ENCODE results near the gene PPP2R2B.

GRCh38 chr5:146582051-146582596 lies 296.4 kb downstream of the PPP2R2B start:
- TF ChIP-seq CTCF (IDR thresholded peaks at IDR 0.05) = no peak
- TF ChIP-seq POLR2A (IDR thresholded peaks at IDR 0.05) = no peak
